ENCODE results near the gene DCC.

DNA sequence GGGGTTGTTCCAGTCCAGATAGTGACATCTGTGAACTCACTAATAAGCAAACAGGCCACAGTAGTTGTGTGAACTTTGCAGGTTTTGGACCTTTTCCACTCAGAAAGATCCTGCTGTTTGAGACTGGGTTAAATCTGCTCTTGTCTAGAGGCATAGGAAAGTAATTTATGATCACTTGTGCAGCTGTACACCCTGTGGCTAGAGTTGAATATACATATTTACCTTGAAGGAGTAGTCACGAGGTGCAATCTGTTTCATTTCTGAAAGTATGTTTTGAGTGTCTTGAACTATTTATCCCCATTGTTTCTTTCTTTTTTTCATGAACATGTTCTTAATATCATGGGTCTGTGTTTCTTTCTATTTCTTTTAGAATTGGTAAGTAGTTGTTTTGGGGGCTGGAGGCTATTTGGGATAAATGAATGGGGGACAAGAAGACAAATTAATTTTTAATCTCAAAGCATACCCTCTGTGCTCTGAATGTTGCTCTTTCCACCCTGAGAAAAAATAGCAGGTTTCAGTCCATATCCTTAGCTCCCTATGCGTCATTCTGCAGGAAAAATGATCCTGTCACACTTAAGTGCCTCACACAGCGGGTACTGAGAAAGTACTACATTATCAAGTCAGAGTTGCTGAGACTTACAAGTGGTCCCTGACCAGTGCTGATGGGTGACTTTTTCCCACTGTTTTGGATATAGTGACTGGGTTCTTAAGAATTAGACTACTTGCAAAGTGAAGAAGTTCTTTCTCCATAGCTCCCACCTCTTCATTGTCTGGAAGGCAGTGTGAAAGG lies 28.2 kb downstream of the DCC start:
- no peak for TF ChIP-seq POLR2A (IDR thresholded peaks at IDR 0.05; ENCODE audit: low read length)
- no peak for TF ChIP-seq CBX2 (IDR thresholded peaks at IDR 0.05; ENCODE audit: borderline replicate concordance, low read depth)
- TF ChIP-seq HOXA7 (CRISPR knock-in tag; IDR thresholded peaks at IDR 0.05) = no peak
- TF ChIP-seq, protein P1, sequence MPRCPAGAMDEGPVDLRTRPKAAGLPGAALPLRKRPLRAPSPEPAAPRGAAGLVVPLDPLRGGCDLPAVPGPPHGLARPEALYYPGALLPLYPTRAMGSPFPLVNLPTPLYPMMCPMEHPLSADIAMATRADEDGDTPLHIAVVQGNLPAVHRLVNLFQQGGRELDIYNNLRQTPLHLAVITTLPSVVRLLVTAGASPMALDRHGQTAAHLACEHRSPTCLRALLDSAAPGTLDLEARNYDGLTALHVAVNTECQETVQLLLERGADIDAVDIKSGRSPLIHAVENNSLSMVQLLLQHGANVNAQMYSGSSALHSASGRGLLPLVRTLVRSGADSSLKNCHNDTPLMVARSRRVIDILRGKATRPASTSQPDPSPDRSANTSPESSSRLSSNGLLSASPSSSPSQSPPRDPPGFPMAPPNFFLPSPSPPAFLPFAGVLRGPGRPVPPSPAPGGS (IDR thresholded peaks at IDR 0.05) = no peak
- TF ChIP-seq CTCF (IDR thresholded peaks at IDR 0.05) = no peak
- no peak for TF ChIP-seq NR3C1 (IDR thresholded peaks at IDR 0.05)
- TF ChIP-seq, protein P2, sequence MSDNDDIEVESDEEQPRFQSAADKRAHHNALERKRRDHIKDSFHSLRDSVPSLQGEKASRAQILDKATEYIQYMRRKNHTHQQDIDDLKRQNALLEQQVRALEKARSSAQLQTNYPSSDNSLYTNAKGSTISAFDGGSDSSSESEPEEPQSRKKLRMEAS (IDR thresholded peaks at IDR 0.05) = no peak
- TF ChIP-seq CBX8 (IDR thresholded peaks at IDR 0.05) = no peak

All from A549 (cell line).